HG02870 (cell line): ENCODE measurements around the gene MED8.
"Not testable (repeated sequence)": the region's sequence is repeated elsewhere in the genome, so short reads cannot be mapped to it uniquely, and the experiment has no call there.

Experiments used
- ATAC-seq: cut with Tn5 transposase; IDR thresholded peaks from one replicate; pipeline ENCODE4 v1.9.1; 2021; ENCODE audit warnings: mild to moderate bottlenecking, moderate library complexity; ENCODE audit not compliant: unreplicated experiment

MED8 gene

GRCh38 chr1:43422995-43423671 is 33.5 kb upstream of the MED8 start:
- ATAC-seq: no peak

- no peak for ATAC-seq
Observed at GRCh38 chr1:43421976-43422750, 32.6 kb upstream of the MED8 start.

- ATAC-seq: no peak
Observed at GRCh38 chr1:43421396-43421795, 31.8 kb upstream of the MED8 start.

GRCh38 chr1:43420874-43421273 is 31.3 kb upstream of the MED8 start:
- ATAC-seq: no peak

- ATAC-seq: no peak
Observed at GRCh38 chr1:43419627-43420425, 30.2 kb upstream of the MED8 start.

- ATAC-seq: no peak
Observed at GRCh38 chr1:43418858-43419257, 29.3 kb upstream of the MED8 start.

GRCh38 chr1:43415901-43416300 is 26.3 kb upstream of the MED8 start:
- no peak for ATAC-seq

GRCh38 chr1:43414634-43415223 is 25.1 kb upstream of the MED8 start:
- ATAC-seq: no peak

- not testable (repeated sequence) for ATAC-seq
Observed at GRCh38 chr1:43413426-43413825, 23.8 kb upstream of the MED8 start.

GRCh38 chr1:43410571-43410970 is 21.0 kb upstream of the MED8 start:
- no peak for ATAC-seq

GRCh38 chr1:43405876-43406234 is 16.3 kb upstream of the MED8 start:
- ATAC-seq: no peak

GRCh38 chr1:43405219-43405875 is 15.7 kb upstream of the MED8 start:
- ATAC-seq: no peak

- no peak for ATAC-seq
Observed at GRCh38 chr1:43404353-43404752, 14.8 kb upstream of the MED8 start.

GRCh38 chr1:43402089-43402865 is 12.7 kb upstream of the MED8 start:
- no peak for ATAC-seq

- not testable (repeated sequence) for ATAC-seq
Observed at GRCh38 chr1:43400441-43400840, 10.8 kb upstream of the MED8 start.

GRCh38 chr1:43398227-43398626 is 8.6 kb upstream of the MED8 start:
- no peak for ATAC-seq

GRCh38 chr1:43396059-43396458 is 6.5 kb upstream of the MED8 start:
- no peak for ATAC-seq

GRCh38 chr1:43395523-43395922 is 5.9 kb upstream of the MED8 start:
- no peak for ATAC-seq

- no peak for ATAC-seq
Observed at GRCh38 chr1:43392702-43393101, 3.1 kb upstream of the MED8 start.

GRCh38 chr1:43388613-43389012 is 987 bp downstream of the MED8 start:
- no peak for ATAC-seq
